Colonic mucosa (tissue), 4 donors: ENCODE measurements around the gene FGD2. TPM values are rescaled to one million over a fixed set of nuclear protein-coding genes. Genes with fewer than 3 reads are reported as not detected.

Experiments used
- DNase-seq: peaks from one replicate; pipeline ENCODE4 v3.0.0-alpha.2; 2020
- H3K27ac ChIP-seq: fragments of 200-600 bp; one replicate; pipeline ENCODE4 v1.8.0; 2021
- H3K27me3 ChIP-seq: fragments of 200-600 bp; one replicate; pipeline ENCODE4 v1.8.0; 2021
- H3K36me3 ChIP-seq: fragments of 200-600 bp; one replicate; pipeline ENCODE4 v1.8.0; 2021
- H3K4me1 ChIP-seq: fragments of 200-600 bp; one replicate; pipeline ENCODE4 v1.8.0; 2021; ENCODE audit warnings: mild to moderate bottlenecking
- H3K4me3 ChIP-seq: fragments of 200-600 bp; one replicate; pipeline ENCODE4 v1.8.0; 2021
- H3K9ac ChIP-seq, 2 donors: one replicate each; pipeline ENCODE4 v1.7.0; 2013; ENCODE audit warnings: control low read depth in 2 of 2, low read depth in 2 of 2, low read length in 2 of 2
- H3K9me3 ChIP-seq: fragments of 200-600 bp; one replicate; pipeline ENCODE4 v1.8.0; 2021
- CTCF ChIP-seq: fragments of 200-600 bp; IDR thresholded peaks from one replicate; pipeline ENCODE4 v1.8.0; 2022; ENCODE audit warnings: antibody characterized with exemption, mild to moderate bottlenecking
- intact Hi-C: fragments of 100-400 bp; cut with DNase I; formaldehyde crosslinking; loops from one replicate; pipeline ENCODE4 v1.14.1; 2022
- total RNA-seq, 2 donors: library from RNA; stranded (reverse); fragmentation: NEBNext Ultra II Directional in 1 of 2; extraction: Animal tissue kit (Norgen Biotek cat#: 25700) in 1 of 2; gene quantifications; one replicate each; pipeline ENCODE4 v1.2.1, GENCODE V29; 2021
- donor health status: healthy.
- donor health status: DM: no; HTN: no; CAD: no.
- donor health status: DM: no; HTN: no; CAD: no.

Gene FGD2
- 1 to 10 TPM; 3.6 to 3.8 TPM for total RNA-seq

- no peak for TF ChIP-seq CTCF
- H3K27ac ChIP-seq, result peak within 1 kb of the TSS; percentile 24
- peak within 1 kb of the TSS; percentile 22 for H3K4me3 ChIP-seq
- no peak for DNase-seq
- peak within 1 kb of the TSS in 1 of 2 donors; percentile 39 for H3K9ac ChIP-seq
- no peaks in the 10 kb centered on the region for H3K9me3 ChIP-seq
- H3K4me1 ChIP-seq, result no peaks in the 10 kb centered on the region
- H3K36me3 ChIP-seq, result no peaks in the 10 kb centered on the region
- H3K27me3 ChIP-seq, result no peaks in the 10 kb centered on the region
- intact Hi-C loops, result no loop called here
Observed at GRCh38 chr6:37005061-37005810, at the start of gene FGD2. Gene FGD2 (plus strand): TSS chr6:37005655. CDS start chr6:37005818, 163 bp downstream.

- Histone ChIP-seq H3K36me3 (no peaks in the 10 kb centered on the region), H3K27me3 (no peaks in the 10 kb centered on the region), H3K9ac (no peak overlapping the region), H3K27ac (no peak overlapping the region), H3K4me3 (no peak overlapping the region), H3K9me3 (no peaks in the 10 kb centered on the region), H3K4me1 (no peaks in the 10 kb centered on the region)
- no peak for TF ChIP-seq CTCF
- intact Hi-C loops, result no loop called here
- DNase-seq, result no peak
Observed at GRCh38 chr6:36955671-36956445, 49.6 kb upstream of the FGD2 start.

GRCh38 chr6:36956446-36956820, 49.0 kb upstream of the FGD2 start:
- no peaks in the 10 kb centered on the region for H3K36me3 ChIP-seq
- H3K27ac ChIP-seq, result no peak overlapping the region
- no peaks in the 10 kb centered on the region for H3K27me3 ChIP-seq
- no peak for DNase-seq
- H3K9me3 ChIP-seq, result no peaks in the 10 kb centered on the region
- no peak overlapping the region for H3K9ac ChIP-seq
- H3K4me3 ChIP-seq, result no peak overlapping the region
- no peak for TF ChIP-seq CTCF
- H3K4me1 ChIP-seq, result no peaks in the 10 kb centered on the region
- intact Hi-C loops, result no loop called here

GRCh38 chr6:36957773-36958271, 47.6 kb upstream of the FGD2 start:
- no peaks in the 10 kb centered on the region for H3K27me3 ChIP-seq
- no peaks in the 10 kb centered on the region for H3K4me1 ChIP-seq
- H3K36me3 ChIP-seq, result no peaks in the 10 kb centered on the region
- TF ChIP-seq CTCF, result no peak
- H3K9ac ChIP-seq, result no peak overlapping the region
- DNase-seq, result no peak
- no peaks in the 10 kb centered on the region for H3K9me3 ChIP-seq
- no peak overlapping the region for H3K4me3 ChIP-seq
- intact Hi-C loops, result no loop called here
- H3K27ac ChIP-seq, result no peak overlapping the region

GRCh38 chr6:36958775-36959554, 46.5 kb upstream of the FGD2 start:
- Histone ChIP-seq H3K4me1 (no peaks in the 10 kb centered on the region), H3K4me3 (no peak overlapping the region), H3K27me3 (no peaks in the 10 kb centered on the region), H3K36me3 (no peaks in the 10 kb centered on the region), H3K27ac (no peak overlapping the region), H3K9ac (no peak overlapping the region), H3K9me3 (no peaks in the 10 kb centered on the region)
- intact Hi-C loops, result no loop called here
- no peak for TF ChIP-seq CTCF
- DNase-seq, result no peak
